Choroid plexus epithelial cell (primary cell): Measurements from ENCODE around the gene ENO3.

Experiments used
- DNase-seq: peaks from one replicate; pipeline ENCODE4 v3.0.0-alpha.2; 2010; ENCODE audit warnings: low read depth
- H3K4me3 ChIP-seq: 2 replicates; pipeline ENCODE4 v1.5.1; 2011; ENCODE audit warnings: low read depth, mild to moderate bottlenecking, control low read depth, low read length, moderate library complexity
- CTCF ChIP-seq: conservative IDR thresholded peaks from 2 replicates; pipeline ENCODE4 v1.5.1; 2011; ENCODE audit warnings: low read depth, mild to moderate bottlenecking, control low read depth, inconsistent platforms, low read length, moderate library complexity

The ENO3 gene

GRCh38 chr17:4941319-4941610, 9.7 kb upstream of the ENO3 start:
- no peak for DNase-seq
- peak overlapping the region; percentile 93 for H3K4me3 ChIP-seq
- TF ChIP-seq CTCF: no peak

- DNase-seq: no peak
- no peak for TF ChIP-seq CTCF
- no peak overlapping the region for H3K4me3 ChIP-seq
Measured at GRCh38 chr17:4942760-4943508, 8.0 kb upstream of the ENO3 start.

GRCh38 chr17:4944163-4944553, 6.8 kb upstream of the ENO3 start:
- no peak for TF ChIP-seq CTCF
- H3K4me3 ChIP-seq: no peak overlapping the region
- no peak for DNase-seq

- DNase-seq: no peak
- TF ChIP-seq CTCF: no peak
- H3K4me3 ChIP-seq: no peak overlapping the region
Measured at GRCh38 chr17:4944554-4945175, 6.3 kb upstream of the ENO3 start.

GRCh38 chr17:4945176-4945943, 5.6 kb upstream of the ENO3 start:
- TF ChIP-seq CTCF: no peak
- DNase-seq: peak; percentile 91
- peak overlapping the region; percentile 99 for H3K4me3 ChIP-seq

GRCh38 chr17:4945944-4946280, 5.0 kb upstream of the ENO3 start:
- peak overlapping the region; percentile 99 for H3K4me3 ChIP-seq
- DNase-seq: no peak
- no peak for TF ChIP-seq CTCF
